ENCODE results near the gene ASB6.
"Not testable (repeated sequence)": the region's sequence is repeated elsewhere in the genome, so short reads cannot be mapped to it uniquely, and the experiment has no call there.

ASB6 gene

DNA sequence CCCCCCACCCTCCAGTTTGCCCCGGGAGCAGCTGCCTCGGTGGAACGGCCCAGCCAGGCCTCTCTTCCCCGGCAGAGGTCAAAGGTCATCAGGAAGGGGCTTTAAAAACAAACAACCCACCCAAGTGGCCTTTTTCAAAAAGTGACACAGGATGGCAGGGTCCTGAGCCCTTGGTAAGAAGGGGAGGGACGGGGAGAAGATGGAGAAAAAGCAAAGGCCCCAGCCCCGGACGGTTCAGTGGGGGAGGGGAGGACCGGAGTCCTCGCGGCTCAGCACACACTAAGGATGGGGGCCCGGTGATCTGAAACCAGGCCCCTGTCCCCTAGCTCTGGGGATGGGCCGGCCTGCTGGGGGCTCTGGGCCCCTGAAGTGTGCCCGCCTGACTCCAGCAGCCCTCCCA, 24.6 kb upstream of the ASB6 start:
- no peak for DNase-seq

DNA sequence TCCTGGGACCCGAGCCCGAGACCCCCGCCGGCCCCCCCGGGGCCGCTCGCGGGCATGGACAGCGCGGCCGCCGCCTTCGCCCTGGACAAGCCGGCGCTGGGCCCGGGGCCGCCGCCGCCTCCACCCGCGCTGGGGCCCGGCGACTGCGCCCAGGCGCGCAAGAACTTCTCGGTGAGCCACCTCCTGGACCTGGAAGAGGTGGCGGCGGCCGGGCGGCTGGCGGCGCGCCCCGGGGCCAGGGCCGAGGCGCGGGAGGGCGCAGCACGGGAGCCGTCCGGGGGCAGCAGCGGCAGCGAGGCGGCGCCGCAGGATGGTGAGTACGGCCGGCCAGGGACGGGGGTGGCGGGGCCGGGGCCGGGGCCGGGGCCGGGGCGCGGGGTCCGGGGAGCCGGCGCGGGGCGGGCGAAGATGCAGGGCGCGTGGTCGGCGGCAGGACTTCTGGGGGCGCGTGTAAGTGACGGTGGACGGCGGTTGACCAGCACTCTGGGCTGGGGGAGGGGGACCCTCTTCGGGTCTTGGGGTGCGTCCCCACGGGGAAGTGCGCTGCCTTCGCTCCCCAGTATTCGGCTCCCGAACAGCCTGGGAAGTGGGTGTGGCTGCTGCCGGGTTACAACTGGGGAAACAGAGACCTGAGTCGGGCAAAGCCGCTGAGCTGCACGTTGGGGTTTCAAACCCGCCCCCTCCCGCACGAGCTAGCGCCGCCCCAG, 24.0 kb upstream of the ASB6 start:
- no peak for DNase-seq

- no peak for DNase-seq
These were observed 23.4 kb upstream of the ASB6 start, which contains the start of gene PRRX2 for GRCh38 chr9:129665389-129665775. TSS of gene PRRX2 (plus strand) at chr9:129665647. CDS start at chr9:129665868, 221 bp downstream.

GRCh38 chr9:129664746-129665388, 22.9 kb upstream of the ASB6 start:
- no peak for DNase-seq

DNA sequence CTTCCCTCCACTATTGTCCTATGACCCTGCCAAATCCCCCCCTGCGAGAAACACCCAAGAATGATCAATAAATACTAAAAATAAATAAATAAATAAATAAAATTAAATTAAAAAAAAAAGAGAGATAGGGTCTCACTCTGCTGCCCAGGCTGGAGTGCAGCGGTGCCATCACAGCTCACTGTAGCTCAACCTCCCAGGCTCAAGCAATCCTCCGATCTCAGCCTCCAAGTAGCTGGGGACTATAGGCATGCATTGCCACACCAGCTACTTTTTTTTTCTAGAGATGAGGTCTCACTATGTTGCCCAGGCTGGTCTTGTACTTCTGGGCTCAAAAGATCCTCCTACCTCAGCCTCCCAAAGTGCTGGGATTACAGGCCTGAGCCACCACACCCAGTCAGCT, 20.3 kb upstream of the ASB6 start:
- not testable (repeated sequence) for DNase-seq

GRCh38 chr9:129661029-129661428, 19.1 kb upstream of the ASB6 start:
- DNase-seq: no peak

GRCh38 chr9:129656795-129657390, 14.9 kb upstream of the ASB6 start:
- DNase-seq: no peak

GRCh38 chr9:129655696-129656095, 13.7 kb upstream of the ASB6 start:
- no peak for DNase-seq

DNA sequence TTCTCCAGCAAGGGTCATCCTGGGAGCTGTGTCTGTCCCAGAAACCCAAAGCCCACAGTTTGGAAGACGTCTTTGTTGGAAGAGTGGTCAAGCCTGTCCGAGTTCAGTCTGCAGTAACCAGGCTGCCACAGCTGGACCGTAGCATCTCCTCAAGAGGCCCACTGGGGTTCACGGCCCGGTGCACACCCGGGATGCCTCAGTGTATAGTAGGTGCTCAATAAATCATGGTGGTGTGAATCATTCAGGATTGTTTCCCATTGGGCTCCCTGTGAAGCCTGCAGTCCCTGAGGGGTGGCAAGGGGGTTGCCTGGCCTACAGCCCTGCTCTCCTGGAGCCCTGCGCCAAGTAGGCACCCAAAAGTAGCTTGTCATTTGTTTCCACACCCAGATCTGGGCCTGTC, 13.2 kb upstream of the ASB6 start:
- no peak for DNase-seq

DNA sequence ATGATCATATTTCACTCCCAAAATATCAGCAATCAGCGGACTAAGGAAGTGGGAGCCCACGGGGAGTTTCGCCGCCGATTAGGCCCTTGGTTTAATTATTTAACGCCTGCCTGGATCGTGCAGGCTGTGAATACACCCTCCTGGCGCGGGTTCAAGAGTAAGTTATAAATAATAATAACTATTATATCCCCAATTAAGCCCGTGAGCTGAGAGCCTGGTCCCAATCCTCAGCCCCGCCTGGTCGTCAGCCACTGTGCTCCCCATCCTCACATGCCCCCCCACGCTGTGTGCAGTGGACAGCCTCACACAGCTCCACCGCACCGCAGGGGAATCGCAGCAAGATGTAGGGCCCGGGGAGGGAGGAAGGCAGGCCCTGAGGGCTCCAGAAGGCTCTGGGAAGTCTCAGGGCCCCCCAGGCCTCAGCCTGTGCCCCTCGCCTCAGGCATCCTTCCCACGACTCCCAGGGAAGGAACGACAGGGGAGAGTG, 12.6 kb upstream of the ASB6 start:
- no peak for DNase-seq

DNA sequence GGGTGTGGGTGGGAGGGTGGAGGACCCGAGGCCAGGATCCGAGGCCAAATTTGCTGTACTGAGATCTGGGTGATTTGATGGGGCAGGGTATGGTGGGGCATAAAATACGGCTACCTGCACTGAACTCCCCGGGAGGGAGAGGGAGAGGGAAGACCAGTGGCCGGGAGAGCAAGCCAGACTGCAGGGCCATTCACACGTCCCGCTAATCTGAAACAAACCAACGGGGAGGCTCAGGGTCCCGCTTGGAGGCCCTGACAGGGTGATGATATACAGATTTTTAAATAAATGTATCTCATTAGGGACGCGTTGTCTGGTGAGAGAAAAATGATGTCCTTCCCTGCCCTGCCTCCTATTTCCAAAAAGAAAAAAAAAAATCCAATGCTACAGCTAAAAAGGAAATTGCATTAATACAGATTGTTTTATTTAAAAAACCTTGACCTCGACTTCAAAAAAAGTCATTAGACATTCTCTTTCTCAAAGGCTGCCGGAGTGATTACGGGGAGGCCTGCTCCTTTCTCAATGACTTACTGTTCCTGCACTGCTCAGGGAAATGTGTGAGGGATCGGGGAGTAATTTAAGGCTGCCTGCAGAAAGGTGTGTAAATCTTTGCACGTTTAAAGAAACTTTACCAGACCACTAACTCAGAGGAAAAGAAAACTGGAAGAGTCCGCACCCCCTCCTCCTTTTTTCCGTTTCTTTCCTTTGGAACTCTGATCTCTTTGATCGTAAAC, 12.0 kb upstream of the ASB6 start:
- no peak for DNase-seq

DNA sequence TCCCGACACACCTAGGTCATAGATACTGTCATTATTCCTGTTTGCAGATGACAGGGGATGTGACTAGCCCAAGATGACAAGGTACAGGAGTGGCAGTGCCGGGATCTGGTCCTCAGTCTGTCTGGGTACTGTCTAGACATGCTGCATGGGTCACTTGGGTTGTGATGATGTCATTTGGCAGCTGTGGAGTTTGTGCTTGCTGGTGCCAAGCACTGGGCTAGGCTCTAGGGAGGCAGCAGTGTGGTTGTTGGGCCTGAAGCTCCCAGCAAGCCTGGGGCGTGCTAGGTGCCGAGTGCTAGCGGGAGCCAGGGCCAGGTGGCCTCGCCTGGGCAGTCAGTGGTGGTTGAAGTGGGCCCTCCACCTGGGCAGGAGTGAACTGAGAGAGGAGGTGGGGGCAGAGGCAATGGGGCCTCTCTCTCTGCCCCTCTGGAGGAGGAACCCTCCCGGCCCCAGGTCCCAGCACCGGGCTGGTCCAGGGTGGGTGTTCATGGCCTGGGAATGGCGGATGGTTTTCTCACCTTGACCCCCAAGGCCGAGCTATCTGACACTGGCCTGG, 8.8 kb upstream of the ASB6 start:
- no peak for DNase-seq

GRCh38 chr9:129649726-129650679, 8.1 kb upstream of the ASB6 start:
- DNase-seq: no peak

DNA sequence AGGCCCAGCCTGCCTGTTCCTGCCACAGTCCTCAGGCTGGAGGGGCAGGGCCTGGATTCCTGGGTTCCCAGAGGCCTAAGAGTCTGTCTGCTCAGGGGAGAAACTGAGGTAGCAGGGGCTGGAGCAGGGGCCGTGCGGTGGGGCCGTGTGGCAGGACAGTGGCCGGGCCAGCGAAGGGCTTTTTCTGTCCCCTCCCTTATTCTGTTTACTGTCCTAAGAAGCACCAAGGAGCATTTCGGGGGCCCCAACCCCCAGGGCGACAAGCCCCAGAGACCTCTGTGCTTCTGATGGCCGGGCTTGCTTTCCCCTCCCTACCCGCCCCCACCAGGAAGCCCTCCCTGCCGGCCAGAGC, 6.8 kb upstream of the ASB6 start:
- DNase-seq: no peak

- DNase-seq: no peak
These were observed 6.3 kb upstream of the ASB6 start for GRCh38 chr9:129648092-129648763.

- no peak for DNase-seq
These were observed 5.7 kb upstream of the ASB6 start for GRCh38 chr9:129647635-129648034.

DNA sequence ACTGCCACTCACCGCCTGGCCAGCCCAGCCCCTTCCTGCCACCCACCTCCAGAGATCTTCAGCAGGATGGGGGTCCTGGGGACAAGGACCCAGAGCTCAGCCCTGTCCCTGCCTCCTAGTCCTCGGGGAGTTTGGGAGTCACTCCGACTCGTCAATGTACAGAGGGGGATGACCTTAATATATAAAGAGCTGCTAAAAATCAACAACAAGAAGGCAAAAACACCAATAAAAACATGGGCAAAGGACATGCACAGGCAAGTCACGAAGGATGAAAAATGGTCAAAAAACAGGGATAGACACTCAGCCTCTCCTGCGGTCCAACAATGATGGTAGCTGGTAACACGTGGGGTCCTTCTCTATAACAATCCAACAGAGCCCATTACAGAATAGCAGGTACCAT, 4.7 kb upstream of the ASB6 start:
- DNase-seq: no peak

DNA sequence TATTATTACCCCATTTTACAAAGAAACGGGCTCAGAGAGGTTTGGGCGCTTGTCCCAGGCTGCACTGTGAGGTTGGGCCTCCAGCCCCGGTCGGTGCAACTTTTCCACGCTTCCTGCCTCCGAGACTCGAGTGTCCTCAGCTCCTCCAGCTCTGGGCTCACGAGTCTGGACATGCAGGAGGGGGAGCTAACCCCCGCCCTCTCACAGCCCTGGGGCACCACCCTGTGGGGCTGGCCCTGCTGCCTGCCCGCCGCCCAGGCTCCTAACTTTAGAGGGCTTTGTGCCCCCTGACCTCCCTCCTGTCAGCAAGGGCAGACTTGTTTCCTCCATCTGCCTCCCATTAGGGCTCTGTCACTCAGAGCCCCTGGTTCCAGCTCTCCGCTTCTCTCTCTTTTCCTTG, 4.3 kb upstream of the ASB6 start:
- no peak for DNase-seq

DNA sequence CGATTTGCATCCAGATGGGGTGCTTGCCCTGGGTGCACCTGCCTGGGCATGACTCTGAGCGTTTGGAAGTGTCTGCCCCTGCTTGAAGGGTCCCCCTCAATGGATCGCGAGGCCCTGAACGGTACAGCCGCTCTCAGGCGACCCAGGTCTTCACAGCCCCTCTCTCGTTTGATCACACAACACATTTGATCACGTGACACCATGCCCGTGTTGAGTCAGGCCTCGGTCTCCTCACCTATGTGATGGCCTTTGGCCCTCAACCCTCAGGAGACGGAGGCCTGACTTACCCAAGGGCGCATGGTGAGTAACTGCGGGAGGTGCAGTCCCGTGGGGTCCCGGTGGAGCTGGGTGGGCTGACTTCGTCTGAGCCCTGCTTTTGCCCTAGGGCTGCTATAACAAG, 3.0 kb upstream of the ASB6 start:
- no peak for DNase-seq

DNA sequence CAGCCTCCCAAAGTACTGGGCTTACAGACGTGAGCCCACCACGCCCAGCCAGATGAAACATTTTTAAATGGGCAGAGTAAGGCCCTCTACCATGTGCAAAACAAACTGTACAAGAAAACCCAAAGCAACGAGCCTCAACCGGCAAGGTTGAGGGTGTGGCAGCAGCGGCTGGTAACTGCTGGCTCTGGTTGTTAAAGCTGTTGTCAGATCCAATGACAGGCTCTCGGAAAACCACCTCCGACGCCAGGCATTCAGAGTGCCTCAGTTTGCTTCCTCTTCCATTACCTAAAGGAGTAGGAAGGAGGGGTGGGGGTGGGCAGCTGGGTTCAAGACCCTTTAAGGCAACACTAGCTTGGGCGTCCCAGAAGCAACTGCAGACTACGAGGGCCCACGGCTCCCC, 2.4 kb upstream of the ASB6 start:
- no peak for DNase-seq

DNA sequence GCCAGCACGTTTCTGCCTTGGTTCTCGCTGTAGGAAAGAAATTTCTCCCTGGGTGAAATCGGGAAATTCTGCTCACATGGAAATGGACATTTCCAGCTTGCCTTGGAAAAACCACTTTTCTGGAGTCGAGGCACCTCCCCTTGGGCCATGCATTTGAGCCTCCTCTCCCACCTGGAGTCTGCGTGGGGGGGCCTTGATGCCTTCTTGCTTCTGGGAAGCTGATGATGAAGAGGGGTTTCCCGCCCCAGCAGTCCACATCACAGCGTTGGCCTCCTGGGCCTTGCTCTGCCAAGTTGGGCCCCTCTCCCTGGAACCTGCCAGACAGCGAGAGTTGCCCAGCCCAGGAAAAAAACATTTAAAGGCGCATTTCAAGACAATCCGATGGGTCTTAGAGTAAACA, 1.8 kb upstream of the ASB6 start:
- no peak for DNase-seq

Measured in CD4-positive, alpha-beta T cell treated with Interferon gamma for 1 hour (primary cell).